Measurements from ENCODE around the gene CREB5. TPM values are rescaled to one million over a fixed set of nuclear protein-coding genes. Genes with fewer than 3 reads are reported as not detected.

CREB5 gene
- total RNA-seq, 3 donors from 2014 or later = 17.3 to 19.7 (median 18.0) TPM

- intact Hi-C loops (cut with DNase I; ENCODE audit: low total_unique reads) = no loop called here
- DNase-seq (ENCODE audit: low spot score in 2 of 2) = no peak
- TF ChIP-seq POLR2AphosphoS5 (IDR thresholded peaks at IDR 0.05) (no peak), POLR2A (IDR thresholded peaks at IDR 0.05) (no peak), CTCF (IDR thresholded peaks at IDR 0.05) (no peak)
Measured at GRCh38 chr7:28738412-28738811, 326.1 kb downstream of the CREB5 start.

GRCh38 chr7:28739128-28739527 lies 326.8 kb downstream of the CREB5 start:
- intact Hi-C loops (cut with DNase I; ENCODE audit: low total_unique reads) = no loop called here
- Histone ChIP-seq H3K27ac (no peak overlapping the region), H3K9me3 (no peaks in the 10 kb centered on the region), H3K4me3 (no peak overlapping the region), H3K36me3 (no peaks in the 10 kb centered on the region), H3K27me3 (no peaks in the 10 kb centered on the region), H3K4me1 (no peaks in the 10 kb centered on the region)
- no peak for DNase-seq (ENCODE audit: low spot score in 2 of 2)
- TF ChIP-seq POLR2A (IDR thresholded peaks at IDR 0.05) = no peak
- TF ChIP-seq CTCF (IDR thresholded peaks at IDR 0.05) = no peak
- no peak for TF ChIP-seq POLR2AphosphoS5 (IDR thresholded peaks at IDR 0.05)

More at GRCh38 chr7:28738412-28738811, 326.1 kb downstream of the CREB5 start:
- Histone ChIP-seq H3K4me3 (no peak overlapping the region), H3K36me3 (no peaks in the 10 kb centered on the region), H3K4me1 (no peaks in the 10 kb centered on the region), H3K9me3 (no peaks in the 10 kb centered on the region), H3K27me3 (no peaks in the 10 kb centered on the region), H3K27ac (no peak overlapping the region)

- Histone ChIP-seq H3K27ac (no peak overlapping the region), H3K9me3 (no peaks in the 10 kb centered on the region), H3K4me3 (no peak overlapping the region), H3K4me1 (no peaks in the 10 kb centered on the region), H3K36me3 (no peaks in the 10 kb centered on the region), H3K27me3 (no peaks in the 10 kb centered on the region)
- intact Hi-C loops (cut with DNase I; ENCODE audit: low total_unique reads) = no loop called here
- TF ChIP-seq POLR2AphosphoS5 (IDR thresholded peaks at IDR 0.05) = no peak
- no peak for TF ChIP-seq CTCF (IDR thresholded peaks at IDR 0.05)
- DNase-seq (ENCODE audit: low spot score in 2 of 2) = no peak
Measured at GRCh38 chr7:28739826-28740225, 327.5 kb downstream of the CREB5 start.

- Histone ChIP-seq H3K36me3 (no peaks in the 10 kb centered on the region), H3K4me1 (no peaks in the 10 kb centered on the region), H3K9me3 (no peaks in the 10 kb centered on the region), H3K4me3 (no peak overlapping the region), H3K27me3 (no peaks in the 10 kb centered on the region), H3K27ac (no peak overlapping the region)
- DNase-seq (ENCODE audit: low spot score in 2 of 2) = no peak
- intact Hi-C loops (cut with DNase I; ENCODE audit: low total_unique reads) = no loop called here
- TF ChIP-seq POLR2A (IDR thresholded peaks at IDR 0.05) (no peak), POLR2AphosphoS5 (IDR thresholded peaks at IDR 0.05) (no peak), CTCF (IDR thresholded peaks at IDR 0.05) (no peak)
Measured at GRCh38 chr7:28744951-28745350, 332.6 kb downstream of the CREB5 start.

- no peak for DNase-seq (ENCODE audit: low spot score in 2 of 2)
- Histone ChIP-seq H3K4me3 (no peak overlapping the region), H3K27me3 (no peaks in the 10 kb centered on the region), H3K4me1 (no peaks in the 10 kb centered on the region), H3K27ac (no peak overlapping the region), H3K36me3 (no peaks in the 10 kb centered on the region), H3K9me3 (no peaks in the 10 kb centered on the region)
- intact Hi-C loops (cut with DNase I; ENCODE audit: low total_unique reads) = no loop called here
- TF ChIP-seq POLR2A (IDR thresholded peaks at IDR 0.05) = no peak
- no peak for TF ChIP-seq CTCF (IDR thresholded peaks at IDR 0.05)
- TF ChIP-seq POLR2AphosphoS5 (IDR thresholded peaks at IDR 0.05) = no peak
Measured at GRCh38 chr7:28745351-28745750, 333.0 kb downstream of the CREB5 start.

Measured in breast epithelium (tissue), 4 donors.